HG03139 (cell line): ENCODE data around the gene NLRC5.

ENCODE experiments used
- ATAC-seq: cut with Tn5 transposase; IDR thresholded peaks from one replicate; pipeline ENCODE4 v1.9.1; 2021; ENCODE audit not compliant: unreplicated experiment

NLRC5 gene

DNA sequence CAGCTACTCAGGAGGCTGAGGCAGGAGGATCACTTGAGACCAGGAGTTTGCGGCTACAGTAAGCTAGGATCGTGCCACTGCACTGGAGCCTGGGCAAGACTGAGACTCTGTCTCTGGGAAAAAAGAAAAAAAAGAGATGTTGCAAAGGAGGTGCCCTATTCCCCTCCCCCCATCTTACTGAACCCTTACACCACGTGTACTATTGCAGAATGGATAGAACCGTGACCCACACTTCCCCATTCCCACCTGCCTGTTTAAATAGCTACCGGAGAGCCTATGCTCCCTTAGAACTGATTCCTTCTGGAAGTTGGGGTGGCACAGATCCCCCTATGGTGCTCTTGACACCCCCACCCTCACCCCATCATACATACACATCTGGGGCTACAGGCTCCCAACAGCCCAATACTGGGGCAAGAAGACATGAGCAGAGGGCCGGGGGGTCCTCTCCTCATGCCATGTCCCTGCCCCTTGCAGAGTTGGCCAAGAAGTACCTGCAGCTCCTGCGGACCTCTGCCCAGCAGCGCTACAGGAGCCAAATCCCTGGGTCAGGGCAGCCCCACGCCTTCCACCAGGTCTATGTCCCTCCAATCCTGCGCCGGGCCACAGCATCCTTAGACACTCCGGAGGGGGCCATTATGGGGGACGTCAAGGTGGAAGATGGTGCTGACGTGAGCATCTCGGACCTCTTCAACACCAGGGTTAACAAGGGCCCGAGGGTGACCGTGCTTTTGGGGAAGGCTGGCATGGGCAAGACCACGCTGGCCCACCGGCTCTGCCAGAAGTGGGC, 35.7 kb downstream of the NLRC5 start:
- ATAC-seq, result no peak

DNA sequence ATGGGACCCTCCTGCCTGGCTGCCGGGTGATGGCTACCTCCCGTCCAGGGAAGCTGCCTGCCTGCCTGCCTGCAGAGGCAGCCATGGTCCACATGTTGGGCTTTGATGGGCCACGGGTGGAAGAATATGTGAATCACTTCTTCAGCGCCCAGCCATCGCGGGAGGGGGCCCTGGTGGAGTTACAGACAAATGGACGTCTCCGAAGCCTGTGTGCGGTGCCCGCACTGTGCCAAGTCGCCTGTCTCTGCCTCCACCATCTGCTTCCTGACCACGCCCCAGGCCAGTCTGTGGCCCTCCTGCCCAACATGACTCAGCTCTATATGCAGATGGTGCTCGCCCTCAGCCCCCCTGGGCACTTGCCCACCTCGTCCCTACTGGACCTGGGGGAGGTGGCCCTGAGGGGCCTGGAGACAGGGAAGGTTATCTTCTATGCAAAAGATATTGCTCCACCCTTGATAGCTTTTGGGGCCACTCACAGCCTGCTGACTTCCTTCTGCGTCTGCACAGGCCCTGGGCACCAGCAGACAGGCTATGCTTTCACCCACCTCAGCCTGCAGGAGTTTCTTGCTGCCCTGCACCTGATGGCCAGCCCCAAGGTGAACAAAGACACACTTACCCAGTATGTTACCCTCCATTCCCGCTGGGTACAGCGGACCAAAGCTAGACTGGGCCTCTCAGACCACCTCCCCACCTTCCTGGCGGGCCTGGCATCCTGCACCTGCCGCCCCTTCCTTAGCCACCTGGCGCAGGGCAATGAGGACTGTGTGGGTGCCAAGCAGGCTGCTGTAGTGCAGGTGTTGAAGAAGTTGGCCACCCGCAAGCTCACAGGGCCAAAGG, 36.8 kb downstream of the NLRC5 start:
- no peak for ATAC-seq

DNA sequence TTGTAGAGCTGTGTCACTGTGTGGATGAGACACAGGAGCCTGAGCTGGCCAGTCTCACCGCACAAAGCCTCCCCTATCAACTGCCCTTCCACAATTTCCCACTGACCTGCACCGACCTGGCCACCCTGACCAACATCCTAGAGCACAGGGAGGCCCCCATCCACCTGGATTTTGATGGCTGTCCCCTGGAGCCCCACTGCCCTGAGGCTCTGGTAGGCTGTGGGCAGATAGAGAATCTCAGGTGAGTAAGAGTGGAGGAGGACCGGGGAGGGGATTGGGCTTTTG, 37.4 kb downstream of the NLRC5 start:
- ATAC-seq, result no peak

DNA sequence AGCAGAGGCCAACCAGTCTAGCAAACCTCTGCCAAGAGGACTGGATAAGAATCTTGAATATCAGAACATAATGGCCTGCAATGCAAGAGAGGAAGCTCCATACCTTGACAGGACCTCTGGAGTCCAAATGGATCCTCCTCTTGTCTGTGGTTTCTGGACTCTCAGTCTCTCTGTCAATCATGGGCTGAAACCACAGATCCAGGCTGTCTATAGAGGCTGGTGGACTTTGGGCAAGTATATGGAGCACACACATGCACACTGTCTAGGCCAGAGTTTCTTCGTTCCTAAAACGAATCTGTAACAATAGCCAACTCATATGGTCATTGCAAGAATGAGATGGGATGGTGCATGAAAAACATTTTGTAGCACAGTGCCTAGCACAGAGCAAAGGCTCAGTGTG, 37.7 kb downstream of the NLRC5 start:
- no peak for ATAC-seq

DNA sequence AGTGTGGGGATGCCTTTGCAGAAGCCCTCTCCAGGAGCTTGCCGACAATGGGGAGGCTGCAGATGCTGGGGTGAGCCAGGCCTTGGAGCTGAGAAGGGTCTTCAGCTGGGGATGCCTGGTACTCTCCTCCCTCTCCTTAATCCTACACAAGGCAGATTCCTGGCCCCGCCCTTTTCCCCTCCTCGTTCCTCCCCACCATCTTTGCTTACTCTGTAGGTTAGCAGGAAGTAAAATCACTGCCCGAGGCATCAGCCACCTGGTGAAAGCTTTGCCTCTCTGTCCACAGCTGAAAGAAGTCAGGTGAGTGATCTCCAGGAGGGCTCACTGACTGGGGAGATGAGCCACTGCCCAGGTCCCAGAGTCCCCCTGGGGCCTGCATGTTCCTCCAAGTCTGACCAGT, 38.7 kb downstream of the NLRC5 start:
- no peak for ATAC-seq

DNA sequence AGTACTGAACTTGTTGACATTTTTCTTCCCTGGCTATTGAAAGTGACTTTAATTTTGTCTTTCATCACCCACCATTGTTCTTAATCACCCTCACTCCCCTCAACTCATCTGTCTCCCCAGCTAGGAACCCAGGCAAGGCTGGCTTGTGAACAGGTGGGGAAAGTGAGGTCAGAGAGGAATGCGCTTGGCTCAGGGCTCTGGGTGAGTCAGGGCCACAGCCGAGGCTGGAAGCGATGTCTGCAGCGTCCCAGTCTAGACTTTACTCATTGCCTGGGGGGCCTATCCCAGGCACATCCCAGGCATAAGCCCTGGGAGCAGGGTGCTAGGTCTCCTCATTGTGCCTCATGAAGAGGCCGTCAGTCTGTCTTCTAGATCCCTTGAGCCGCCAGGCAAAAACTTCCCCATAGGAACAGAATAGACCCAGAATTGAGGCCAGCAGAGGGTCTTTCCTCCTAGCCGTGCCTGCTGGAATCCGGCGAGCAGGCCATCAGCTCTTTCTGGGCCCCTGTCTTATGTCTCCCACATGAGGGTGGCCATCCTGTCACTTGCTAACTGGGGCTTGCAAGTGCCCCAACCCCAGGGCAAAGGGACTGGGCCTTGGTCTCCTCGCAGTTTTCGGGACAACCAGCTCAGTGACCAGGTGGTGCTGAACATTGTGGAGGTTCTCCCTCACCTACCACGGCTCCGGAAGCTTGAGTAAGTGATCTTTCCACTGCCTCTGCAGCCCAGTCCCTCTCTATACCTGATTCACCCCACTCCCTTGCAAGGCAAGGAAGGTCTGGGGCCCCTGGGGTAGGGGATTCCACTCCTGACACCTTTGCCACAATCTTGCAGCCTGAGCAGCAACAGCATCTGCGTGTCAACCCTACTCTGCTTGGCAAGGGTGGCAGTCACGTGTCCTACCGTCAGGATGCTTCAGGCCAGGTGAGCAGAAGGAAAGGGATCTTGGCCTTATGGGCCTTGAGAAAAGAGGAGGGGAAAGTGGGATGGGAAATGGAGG, 40.1 kb downstream of the NLRC5 start:
- no peak for ATAC-seq

DNA sequence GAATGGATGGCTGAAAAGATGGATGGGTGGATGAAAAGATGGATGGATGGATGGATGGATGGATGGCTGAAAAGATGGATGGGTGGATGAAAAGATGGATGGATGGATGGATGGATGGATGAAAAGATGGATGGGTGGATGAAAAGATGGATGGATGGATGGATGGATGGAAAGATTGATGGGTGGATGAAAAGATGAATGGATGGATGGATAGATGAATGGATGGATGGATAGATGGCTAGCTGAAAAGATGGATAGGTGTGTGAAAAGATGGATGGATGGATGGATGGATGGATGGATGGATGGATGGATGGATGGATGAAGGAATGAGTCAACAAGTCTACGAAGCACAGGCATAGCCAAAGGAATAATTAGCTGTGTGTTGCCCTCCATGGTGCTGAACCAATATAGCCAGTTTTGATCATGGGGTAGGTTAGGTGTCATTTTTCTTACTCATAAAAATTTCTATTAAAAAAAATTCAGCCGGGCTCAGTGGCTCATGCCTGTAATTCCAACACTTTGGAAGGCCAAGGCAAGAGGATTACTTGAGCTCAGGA, 41.1 kb downstream of the NLRC5 start:
- no peak for ATAC-seq

DNA sequence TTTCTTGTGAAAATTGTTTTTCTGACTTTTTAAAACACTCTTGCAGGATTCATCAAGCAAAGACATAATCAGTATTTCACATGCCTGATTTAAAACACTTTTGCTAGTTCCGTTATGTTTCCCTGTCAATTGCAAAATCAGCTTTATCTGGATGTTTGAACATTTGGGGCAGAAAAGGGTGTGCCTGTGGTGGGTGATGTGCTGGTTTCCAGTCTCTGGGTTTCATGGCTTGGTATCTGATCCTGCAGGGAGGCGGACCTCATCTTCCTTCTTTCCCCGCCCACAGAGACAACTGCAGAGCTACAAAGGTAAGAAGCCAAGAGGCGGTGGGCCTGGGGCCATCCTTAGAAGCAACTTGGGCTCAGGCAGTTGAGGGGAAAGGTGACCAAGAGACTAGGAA, 41.8 kb downstream of the NLRC5 start:
- no peak for ATAC-seq

DNA sequence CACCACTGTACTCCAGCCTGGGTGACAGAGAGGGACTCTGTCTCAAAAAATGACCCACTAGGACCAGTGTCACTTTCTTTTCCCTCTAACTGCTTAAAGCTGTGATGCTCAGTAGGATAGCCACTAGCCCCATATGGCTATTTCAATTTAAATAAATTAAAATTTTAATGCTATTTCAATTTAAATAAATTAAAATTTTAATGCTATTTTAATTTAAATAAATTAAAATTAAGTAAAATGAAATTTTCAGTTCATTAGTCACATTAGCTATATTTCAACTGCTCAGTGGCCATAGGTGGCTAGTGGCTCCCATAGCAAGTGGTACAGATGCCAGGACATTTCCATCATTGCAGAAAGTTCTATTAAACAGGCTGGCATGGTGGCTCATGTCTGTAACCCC, 43.0 kb downstream of the NLRC5 start:
- ATAC-seq, result no peak

DNA sequence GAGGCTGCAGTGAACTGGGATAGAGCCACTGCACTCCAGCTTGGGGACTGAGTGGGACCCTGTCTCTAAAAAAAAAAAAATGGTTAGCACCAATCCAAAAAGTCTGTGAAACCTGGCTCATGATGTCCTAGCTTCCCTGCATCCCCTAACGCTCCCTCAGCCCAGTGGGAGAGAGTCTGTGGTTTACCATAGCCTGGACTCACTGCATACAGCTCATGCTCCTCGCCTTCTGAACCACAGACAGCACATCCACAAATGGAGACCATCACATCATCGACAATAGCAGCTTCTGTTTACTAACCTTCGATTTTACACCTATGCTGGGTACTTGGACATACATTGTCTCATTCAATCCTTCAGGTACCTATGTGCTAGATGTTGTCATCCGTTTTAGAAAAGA, 43.6 kb downstream of the NLRC5 start:
- no peak for ATAC-seq

DNA sequence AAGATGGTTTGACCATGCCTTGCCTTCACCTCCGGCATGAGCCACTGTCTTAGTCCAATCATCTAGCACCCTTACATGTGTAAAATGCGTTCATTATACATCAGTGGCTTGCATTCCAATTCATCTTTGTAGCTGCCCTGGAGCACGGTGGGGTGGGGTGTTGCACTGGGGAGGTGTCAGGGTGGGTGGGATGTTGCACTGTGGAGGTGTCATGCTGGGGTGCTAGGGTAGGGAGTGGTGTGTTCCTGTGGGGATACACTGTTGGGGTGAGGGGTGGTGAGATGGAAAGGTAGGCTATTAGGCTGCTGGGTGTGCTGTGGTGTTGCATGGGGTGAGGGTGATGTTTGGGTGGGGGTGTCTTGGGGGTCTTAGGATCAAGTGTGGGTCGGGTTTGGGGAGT, 47.0 kb downstream of the NLRC5 start:
- ATAC-seq, result no peak

DNA sequence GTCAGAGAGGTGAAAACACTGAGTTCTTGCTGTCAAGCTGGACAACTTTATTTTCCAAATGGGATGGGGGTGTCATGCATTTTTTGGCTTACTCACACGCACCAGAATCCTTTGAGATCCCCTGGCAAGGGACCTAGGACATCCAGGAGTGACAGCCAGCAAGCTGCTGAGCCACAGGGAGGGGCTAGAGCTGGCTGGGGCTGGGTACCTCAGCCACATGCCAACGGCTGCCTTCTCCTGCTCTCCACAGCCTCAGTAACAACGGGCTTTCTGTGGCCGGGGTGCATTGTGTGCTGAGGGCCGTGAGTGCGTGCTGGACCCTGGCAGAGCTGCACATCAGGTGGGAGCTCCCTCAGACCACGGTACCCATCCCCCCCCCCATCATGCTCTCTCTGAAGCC, 47.6 kb downstream of the NLRC5 start:
- ATAC-seq, result no peak

DNA sequence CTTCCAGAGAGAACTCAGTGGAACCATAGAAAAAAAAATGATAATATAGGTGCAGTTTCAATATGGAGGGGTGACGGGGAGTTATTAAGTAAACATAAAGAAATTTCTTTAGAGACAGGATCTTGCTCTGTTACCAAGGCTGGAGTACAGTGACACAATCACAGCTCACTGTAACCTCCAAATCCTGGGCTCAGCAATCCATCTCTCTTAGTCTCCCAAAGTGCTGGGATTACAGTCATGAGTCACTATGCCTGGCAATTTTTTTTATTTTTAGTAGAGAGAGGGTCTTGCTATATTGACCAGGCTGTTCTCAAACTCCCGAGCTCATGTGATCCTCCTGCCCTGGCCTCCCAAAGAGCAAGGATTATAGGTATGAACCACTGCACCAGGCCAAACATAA, 48.8 kb downstream of the NLRC5 start:
- no peak for ATAC-seq

DNA sequence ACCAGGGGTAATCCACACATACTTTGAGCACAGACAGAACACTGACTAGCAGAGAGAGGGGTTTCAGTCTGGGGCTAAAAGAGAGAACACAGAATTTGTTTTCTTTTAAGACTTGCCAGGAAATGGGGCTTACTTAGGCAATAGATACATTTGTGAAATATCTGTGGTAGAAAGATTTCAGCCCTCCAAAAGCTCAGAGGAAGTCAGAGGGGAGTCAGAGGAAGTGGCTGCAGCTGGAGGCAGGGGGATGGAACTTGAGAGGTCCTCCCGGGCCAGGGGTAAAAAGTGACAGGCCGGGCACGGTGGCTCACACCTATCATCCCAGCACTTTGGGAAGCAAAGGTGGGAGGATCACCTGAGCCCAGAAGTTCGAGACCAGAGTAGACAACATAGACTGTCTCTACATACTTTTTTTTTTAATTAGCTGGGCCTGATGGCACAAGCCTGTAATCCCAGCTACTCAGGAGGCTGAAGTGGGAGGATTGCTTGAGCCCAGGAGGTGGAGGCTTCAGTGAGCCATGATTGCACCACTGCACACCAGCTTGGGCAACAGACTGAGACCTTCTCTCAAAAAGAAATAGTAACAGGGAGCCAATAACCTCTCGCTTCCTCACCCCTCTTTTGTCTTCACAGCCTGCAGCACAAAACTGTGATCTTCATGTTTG, 49.9 kb downstream of the NLRC5 start:
- no peak for ATAC-seq

DNA sequence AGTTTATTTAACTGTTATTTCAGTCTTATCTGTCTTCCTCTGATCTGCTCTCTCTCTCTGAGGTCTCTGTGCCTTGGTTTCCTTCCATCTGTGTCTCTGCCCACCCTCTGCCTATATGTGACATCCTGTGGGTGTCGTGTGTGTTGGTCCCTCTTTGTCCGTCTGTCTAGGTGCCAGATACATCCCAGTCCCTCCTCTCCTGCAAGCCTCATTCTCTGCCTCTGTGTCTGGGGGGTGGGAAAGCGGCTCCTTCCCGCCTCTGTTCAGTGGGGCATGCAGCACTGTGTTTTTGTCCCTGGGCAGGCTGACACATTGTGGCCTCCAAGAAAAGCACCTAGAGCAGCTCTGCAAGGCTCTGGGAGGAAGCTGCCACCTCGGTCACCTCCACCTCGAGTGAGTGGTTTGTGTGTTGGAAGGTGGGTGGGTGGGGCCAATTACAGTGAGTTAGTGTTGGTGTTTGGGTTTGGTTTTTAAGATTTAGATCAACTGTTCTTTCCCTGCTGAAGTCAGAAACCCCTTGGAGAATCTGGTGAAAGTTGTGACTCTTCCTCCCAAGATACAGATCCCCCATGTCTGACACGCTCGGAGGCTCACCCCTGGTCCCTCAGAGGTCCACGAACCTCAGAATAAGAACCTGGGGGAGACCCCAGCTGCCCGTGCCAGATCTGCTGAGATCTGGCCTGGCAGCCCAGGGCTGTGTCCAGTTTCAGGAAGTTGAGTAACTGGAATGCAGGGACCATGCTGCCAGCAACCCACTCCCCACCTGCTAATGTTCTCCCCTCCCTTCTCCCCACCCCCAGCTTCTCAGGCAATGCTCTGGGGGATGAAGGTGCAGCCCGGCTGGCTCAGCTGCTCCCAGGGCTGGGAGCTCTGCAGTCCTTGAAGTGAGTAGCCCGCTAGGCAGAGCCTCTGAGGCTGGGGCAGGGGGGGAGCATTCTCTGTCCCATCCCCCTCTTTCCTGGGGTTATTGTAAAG, 52.1 kb downstream of the NLRC5 start:
- peak; percentile 18 for ATAC-seq

DNA sequence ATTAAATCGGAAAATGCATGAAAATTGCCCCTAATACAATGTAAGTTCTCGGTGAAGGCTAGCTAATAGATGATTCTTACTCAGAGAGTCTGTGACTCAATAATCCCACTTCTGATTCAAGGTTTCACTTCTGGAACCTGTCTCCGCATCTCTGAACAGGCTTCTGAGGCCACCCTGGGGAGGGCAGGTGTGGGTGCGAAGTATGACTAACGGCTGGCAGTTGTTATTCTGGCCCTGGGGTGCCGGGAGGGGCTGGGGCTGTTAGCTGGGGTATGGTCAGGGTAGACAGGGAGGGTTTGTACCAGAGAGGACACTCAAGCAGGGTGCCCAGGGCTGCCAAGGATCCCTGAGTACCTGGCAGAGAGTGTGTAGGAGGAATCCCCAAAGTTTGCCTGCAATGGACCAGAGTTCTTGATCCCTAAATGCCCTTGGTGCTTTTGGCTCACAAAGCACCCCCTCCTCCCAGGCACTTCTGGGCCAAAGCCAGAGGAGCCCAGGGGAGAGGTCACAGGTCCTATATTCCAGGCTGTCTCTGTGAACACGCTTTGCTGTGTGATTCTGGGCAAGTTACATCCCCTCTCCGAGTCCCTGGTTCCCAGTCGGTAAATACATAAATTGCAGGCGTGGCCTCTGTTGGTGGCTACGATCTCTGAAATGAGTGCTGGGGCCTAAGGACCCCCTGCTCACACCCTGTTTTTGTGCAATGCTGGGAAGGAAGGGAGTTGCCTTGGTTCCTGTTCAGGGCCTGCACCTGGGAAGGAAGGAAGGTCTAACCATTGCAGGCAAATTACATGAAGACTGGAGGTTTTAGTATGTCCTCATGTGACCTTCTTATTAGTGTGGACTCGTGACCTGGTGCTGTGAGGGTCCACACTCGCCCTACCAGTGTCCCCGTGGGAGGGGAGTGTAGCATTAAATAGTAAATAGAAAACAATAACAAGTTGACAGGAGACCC, 53.1 kb downstream of the NLRC5 start:
- ATAC-seq, result peak; percentile 56

DNA sequence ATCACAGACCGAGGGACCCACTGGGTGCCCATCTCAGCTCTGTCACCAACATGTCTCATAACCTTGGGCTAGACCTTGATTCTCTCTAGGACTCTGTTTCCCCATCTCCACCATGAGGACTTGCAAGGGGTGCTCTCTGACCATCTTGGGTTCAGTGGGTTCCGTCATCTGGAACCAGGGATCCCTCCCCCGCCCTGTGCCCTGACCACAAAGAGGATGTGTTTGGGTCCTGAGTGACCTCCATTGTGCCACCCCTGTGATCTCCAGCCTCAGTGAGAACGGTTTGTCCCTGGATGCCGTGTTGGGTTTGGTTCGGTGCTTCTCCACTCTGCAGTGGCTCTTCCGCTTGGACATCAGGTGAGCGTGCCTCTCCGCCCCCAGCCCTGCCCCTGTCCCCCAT, 53.9 kb downstream of the NLRC5 start:
- ATAC-seq, result no peak

DNA sequence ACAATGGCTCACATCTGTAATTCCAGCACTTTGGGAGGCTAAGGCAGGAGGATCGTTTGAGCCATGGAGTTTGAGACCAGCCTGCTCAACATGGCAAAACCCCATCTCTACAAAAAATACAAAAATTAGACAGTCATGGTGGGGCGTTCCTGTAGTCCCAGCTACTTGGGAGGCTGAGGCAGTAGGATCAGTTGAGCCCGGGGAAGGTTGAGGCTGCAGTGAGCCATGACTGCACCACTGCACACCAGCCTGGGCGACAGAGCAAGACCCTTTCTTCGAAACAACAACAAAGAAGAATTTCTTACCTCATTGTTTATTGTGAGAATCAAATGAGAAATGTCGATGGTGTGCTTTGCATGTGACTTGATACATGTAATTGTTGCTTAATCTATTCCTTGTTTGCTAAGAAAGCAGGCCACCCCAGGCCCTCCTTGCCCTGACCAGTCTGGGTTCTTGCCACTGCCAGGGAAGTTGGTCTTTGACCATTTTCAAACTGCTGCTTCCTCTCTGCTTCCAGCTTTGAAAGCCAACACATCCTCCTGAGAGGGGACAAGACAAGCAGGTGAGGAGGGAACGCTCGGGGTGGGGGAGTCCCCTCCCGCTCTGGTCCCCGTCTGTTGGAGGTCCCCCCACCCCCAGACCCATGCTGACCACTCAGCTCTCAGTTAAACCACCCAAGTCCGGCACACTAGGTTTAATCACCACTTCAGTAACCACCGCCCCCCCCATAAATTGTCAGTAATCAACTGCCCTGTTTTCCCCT, 55.8 kb downstream of the NLRC5 start:
- ATAC-seq, result no peak
